ENCODE data around the gene CAPZB.
A peak's percentile ranks its signal among the peaks of the same experiment; 100 is the strongest.

Gene CAPZB

GRCh38 chr1:19343617-19344350 is 141.6 kb downstream of the CAPZB start:
- no peak for DNase-seq

- DNase-seq: no peak
These were observed 142.3 kb downstream of the CAPZB start for GRCh38 chr1:19342894-19343616.

- DNase-seq: no peak
These were observed 143.1 kb downstream of the CAPZB start for GRCh38 chr1:19342062-19342750.

- peak; percentile 88 for DNase-seq
These were observed 143.9 kb downstream of the CAPZB start for GRCh38 chr1:19341201-19342061.

GRCh38 chr1:19340387-19340937 is 144.9 kb downstream of the CAPZB start:
- no peak for DNase-seq

GRCh38 chr1:19339214-19339861 is 146.0 kb downstream of the CAPZB start:
- peak; percentile 60 for DNase-seq

GRCh38 chr1:19338323-19338762 is 147.0 kb downstream of the CAPZB start:
- peak; percentile 68 for DNase-seq

GRCh38 chr1:19337289-19337688 is 148.1 kb downstream of the CAPZB start:
- DNase-seq: no peak

GRCh38 chr1:19336543-19336942 is 148.8 kb downstream of the CAPZB start:
- DNase-seq: no peak

GRCh38 chr1:19333587-19334354 is 151.6 kb downstream of the CAPZB start:
- DNase-seq: no peak

GRCh38 chr1:19332832-19333231 is 152.5 kb downstream of the CAPZB start:
- no peak for DNase-seq

- no peak for DNase-seq
These were observed 154.0 kb downstream of the CAPZB start for GRCh38 chr1:19331262-19331878.

- no peak for DNase-seq
These were observed 154.7 kb downstream of the CAPZB start for GRCh38 chr1:19330449-19331135.

- no peak for DNase-seq
These were observed 155.7 kb downstream of the CAPZB start for GRCh38 chr1:19329611-19330010.

GRCh38 chr1:19329188-19329587 is 156.2 kb downstream of the CAPZB start:
- DNase-seq: no peak

- DNase-seq: no peak
These were observed 156.9 kb downstream of the CAPZB start for GRCh38 chr1:19328486-19328885.

GRCh38 chr1:19327736-19328135 is 157.6 kb downstream of the CAPZB start:
- DNase-seq: no peak

- no peak for DNase-seq
These were observed 158.0 kb downstream of the CAPZB start for GRCh38 chr1:19327301-19327700.

GRCh38 chr1:19326748-19327065 is 158.6 kb downstream of the CAPZB start:
- DNase-seq: no peak
